Caco-2 (cell line): Measurements from ENCODE around the gene CNKSR3. TPM values are rescaled to one million over a fixed set of nuclear protein-coding genes. Genes with fewer than 3 reads are reported as not detected.

Source experiments
- BruUV-seq: library from RNA; stranded (reverse); fragments of 400-500 nt; replicated peaks from 2 replicates; lab custom pipeline; 2021; lab: Mats Ljungman, UMichigan
- CTCF ChIA-PET: fragments of 300-600 bp; sonication (Branson Sonifier 250); formaldehyde crosslinking; loops from one replicate; lab custom pipeline; 2022; ENCODE audit warnings: antibody characterized with exemption; lab: Charles Lee
- POLR2A ChIA-PET: fragments of 300-600 bp; sonication (Branson Sonifier 250); formaldehyde crosslinking; loops from one replicate; lab custom pipeline; 2022; ENCODE audit warnings: antibody characterized with exemption; lab: Charles Lee
- DNase-seq, 2 experiments: peaks; one replicate each; pipeline versions ENCODE4 v3.0.0 to v3.0.0-alpha.2; 2020 to 2022
- H3K27me3 ChIP-seq: replicated peaks from 2 replicates; pipeline ENCODE4 v1.6.0; 2011; ENCODE audit warnings: low read length; ENCODE audit not compliant: control insufficient read depth, insufficient read depth
- H3K36me3 ChIP-seq: 2 replicates; pipeline ENCODE4 v1.5.1; 2011; ENCODE audit warnings: low read length; ENCODE audit not compliant: control insufficient read depth, insufficient read depth
- H3K4me1 ChIP-seq: fragments of 250-450 bp; sonication (Bioruptor Pico); 2 replicates; pipeline ENCODE4 v1.5.1; 2020; ENCODE audit warnings: mild to moderate bottlenecking
- H3K4me3 ChIP-seq: 2 replicates; pipeline ENCODE4 v1.5.1; 2011; ENCODE audit warnings: low read depth, mild to moderate bottlenecking, control low read depth, low read length
- H3K9me3 ChIP-seq: fragments of 250-450 bp; sonication (Bioruptor Pico); 2 replicates; pipeline ENCODE4 v1.5.1; 2020; ENCODE audit warnings: mild to moderate bottlenecking, moderate library complexity
- H3K27ac Mint-ChIP-seq: one replicate; pipeline ENCODE4 v1.8.0; 2022; ENCODE audit warnings: mixed read lengths; ENCODE audit not compliant: unreplicated experiment
- H3K27me3 Mint-ChIP-seq: one replicate; pipeline ENCODE4 v1.8.0; 2022; ENCODE audit warnings: mixed read lengths; ENCODE audit not compliant: insufficient read depth, unreplicated experiment
- H3K36me3 Mint-ChIP-seq: one replicate; pipeline ENCODE4 v1.8.0; 2022; ENCODE audit warnings: mild to moderate bottlenecking, mixed read lengths; ENCODE audit not compliant: insufficient read depth, unreplicated experiment
- H3K4me1 Mint-ChIP-seq: one replicate; pipeline ENCODE4 v1.8.0; 2022; ENCODE audit warnings: low read depth, mixed read lengths; ENCODE audit not compliant: unreplicated experiment
- H3K4me3 Mint-ChIP-seq: one replicate; pipeline ENCODE4 v1.8.0; 2022; ENCODE audit warnings: mild to moderate bottlenecking, moderate library complexity, mixed read lengths; ENCODE audit not compliant: unreplicated experiment
- H3K9me3 Mint-ChIP-seq: one replicate; pipeline ENCODE4 v1.8.0; 2022; ENCODE audit warnings: mixed read lengths; ENCODE audit not compliant: unreplicated experiment
- CTCF ChIP-seq, 2 experiments: fragments of 200-600 bp in 1 of 2; IDR thresholded peaks; 1 replicate in 1 of 2; 2 replicates in 1 of 2; pipeline versions ENCODE4 v1.5.1 to v1.8.0; 2011 to 2022; ENCODE audit warnings: antibody characterized with exemption in 1 of 2, control low read depth in 1 of 2, inconsistent platforms in 1 of 2, low read depth in 1 of 2, low read length in 1 of 2, mild to moderate bottlenecking in 1 of 2, moderate library complexity in 1 of 2; ENCODE audit not compliant: insufficient read depth in 1 of 2, severe bottlenecking in 1 of 2, unreplicated experiment in 1 of 2
- intact Hi-C: fragments of 100-400 bp; cut with micrococcal nuclease; formaldehyde crosslinking; loops from one replicate; pipeline ENCODE4 v1.10.0; 2022; ENCODE audit not compliant: unreplicated experiment
- total RNA-seq: library from RNA; stranded (reverse); gene quantifications from 2 replicates; pipeline ENCODE4 v1.2.3, GENCODE V29; 2022

The CNKSR3 gene
- total RNA-seq, 1 experiment from 2014 or later = 33.1 TPM

DNA sequence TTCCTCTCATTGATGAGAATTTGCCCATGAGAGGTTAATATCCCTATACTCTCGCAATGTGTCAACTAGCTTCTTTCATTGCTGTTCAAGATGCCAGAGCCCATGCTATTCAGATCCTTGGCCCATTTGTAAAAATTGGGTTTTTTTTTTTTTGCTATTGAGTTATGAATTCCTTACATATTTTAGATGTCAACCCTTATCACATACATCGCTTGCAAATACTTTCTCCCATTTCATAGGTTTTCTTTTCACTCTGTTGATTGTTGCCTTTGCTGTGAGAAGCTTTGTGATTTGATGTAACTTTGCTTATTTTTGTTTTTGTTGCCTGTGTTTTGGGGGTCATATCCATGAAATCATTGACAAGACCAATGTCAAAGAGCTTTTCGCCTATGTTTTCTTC lies 121.7 kb downstream of the CNKSR3 start:
- Histone ChIP-seq H3K27me3 (no peaks in the 10 kb centered on the region), H3K4me3 (no peak overlapping the region), H3K9me3 (no peaks in the 10 kb centered on the region), H3K4me1 (peaks cover 41% of the 10 kb centered on the region), H3K36me3 (no peaks in the 10 kb centered on the region; the same call in 1 of the 2 replicates)
- ChIA-PET POLR2A (no interaction called here), CTCF (no interaction called here)
- H3K27ac Mint-ChIP-seq = peak overlapping the region; percentile 42
- intact Hi-C loops = loop anchor here (5.0 kb wide), 1 partner anchor 43 kb away; no protein-coding TSS in a partner anchor
- peaks cover 44% of the 10 kb centered on the region for H3K4me1 Mint-ChIP-seq
- peak overlapping the region; percentile 32 for H3K4me3 Mint-ChIP-seq
- H3K36me3 Mint-ChIP-seq = peaks cover 28% of the 10 kb centered on the region
- H3K27me3 Mint-ChIP-seq = no peaks in the 10 kb centered on the region
- no peak for DNase-seq
- H3K9me3 Mint-ChIP-seq = peaks cover 28% of the 10 kb centered on the region
- no peak for TF ChIP-seq CTCF (IDR thresholded peaks at IDR 0.05; ENCODE audit: insufficient read depth in 1 of 2, low read depth in 1 of 2, low read length in 1 of 2, severe bottlenecking in 1 of 2, unreplicated experiment in 1 of 2)
- BruUV-seq = no TSS peak

GRCh38 chr6:154386848-154387717 lies 123.4 kb downstream of the CNKSR3 start:
- no peaks in the 10 kb centered on the region for H3K27me3 ChIP-seq
- ChIA-PET CTCF (no interaction called here), POLR2A (interaction anchor here (0.7 kb wide), 1 partner anchor 43 kb away, joined by 7 read pairs; no protein-coding TSS in a partner anchor)
- no TSS peak for BruUV-seq
- Mint-ChIP-seq H3K4me1 (peaks cover 54% of the 10 kb centered on the region), H3K9me3 (peaks cover 28% of the 10 kb centered on the region), H3K27ac (peak overlapping the region; percentile 89), H3K36me3 (peaks cover 24% of the 10 kb centered on the region), H3K27me3 (no peaks in the 10 kb centered on the region), H3K4me3 (peak overlapping the region; percentile 18)
- TF ChIP-seq CTCF (IDR thresholded peaks at IDR 0.05; ENCODE audit: insufficient read depth in 1 of 2, low read depth in 1 of 2, low read length in 1 of 2, severe bottlenecking in 1 of 2, unreplicated experiment in 1 of 2) = no peak
- no peaks in the 10 kb centered on the region; the same call in 1 of the 2 replicates for H3K36me3 ChIP-seq
- intact Hi-C loops = loop anchor here (2.0 to 5.0 kb wide), 2 partner anchors 16 to 45 kb away; no protein-coding TSS in a partner anchor
- peak in 1 of 2 experiments; percentile 34 for DNase-seq
- H3K4me3 ChIP-seq = no peak overlapping the region
- H3K4me1 ChIP-seq = peaks cover 53% of the 10 kb centered on the region
- H3K9me3 ChIP-seq = no peaks in the 10 kb centered on the region

DNA sequence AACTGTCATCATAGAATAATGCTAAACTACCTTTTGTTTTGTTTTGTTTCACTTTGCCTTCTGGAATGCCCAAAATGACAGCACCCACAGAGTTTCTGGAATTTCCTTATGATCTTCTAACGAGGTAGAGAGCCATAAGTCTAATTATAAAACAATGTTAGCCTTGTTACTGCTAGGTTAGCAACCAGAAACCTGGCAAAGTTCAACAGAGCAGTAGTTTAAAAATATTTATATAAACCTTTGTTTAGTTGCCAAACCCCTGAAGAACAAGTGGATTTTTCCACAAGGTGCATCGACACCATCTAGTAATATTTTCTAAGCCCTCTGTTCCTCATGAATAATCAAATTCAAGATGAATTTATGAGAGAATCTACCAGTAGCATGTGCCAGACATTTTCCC lies 126.3 kb downstream of the CNKSR3 start:
- Mint-ChIP-seq H3K27ac (no peak overlapping the region), H3K9me3 (peaks cover 7% of the 10 kb centered on the region), H3K27me3 (no peaks in the 10 kb centered on the region), H3K4me1 (peaks cover 45% of the 10 kb centered on the region), H3K4me3 (no peak overlapping the region), H3K36me3 (peaks cover 10% of the 10 kb centered on the region)
- peaks cover 60% of the 10 kb centered on the region for H3K4me1 ChIP-seq
- H3K36me3 ChIP-seq = no peaks in the 10 kb centered on the region
- BruUV-seq = no TSS peak
- no peak for DNase-seq
- ChIA-PET CTCF (no interaction called here), POLR2A (no interaction called here)
- H3K4me3 ChIP-seq = no peak overlapping the region
- no peak for TF ChIP-seq CTCF (IDR thresholded peaks at IDR 0.05; ENCODE audit: insufficient read depth in 1 of 2, low read depth in 1 of 2, low read length in 1 of 2, severe bottlenecking in 1 of 2, unreplicated experiment in 1 of 2)
- H3K9me3 ChIP-seq = no peaks in the 10 kb centered on the region
- no peaks in the 10 kb centered on the region for H3K27me3 ChIP-seq
- intact Hi-C loops = no loop called here
